ENCODE data around the gene GAS7. TPM values are rescaled to one million over a fixed set of nuclear protein-coding genes. Genes with fewer than 3 reads are reported as not detected.

GAS7 gene
- total and polyA plus RNA-seq, 2 experiments from 2014 or later = 1.9 to 10.7 TPM

DNA sequence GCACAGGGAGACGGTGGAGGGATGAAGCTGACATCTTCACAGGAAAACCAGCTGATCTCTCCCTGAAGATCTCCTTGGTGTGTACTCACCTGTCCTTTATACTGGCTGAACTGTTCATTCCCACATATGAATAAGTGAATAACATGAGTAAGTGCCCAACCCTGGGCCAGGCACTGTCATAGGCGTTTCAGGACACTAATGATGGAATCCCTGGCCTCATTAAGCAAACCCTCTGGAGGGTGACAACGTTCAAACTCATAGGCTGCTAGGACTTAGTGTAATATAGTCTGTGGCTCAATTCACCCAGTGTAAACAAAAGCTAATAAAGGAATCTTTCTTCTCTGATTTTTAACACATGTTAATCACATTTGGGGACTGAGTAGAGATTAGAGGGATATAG, 24.5 kb downstream of the GAS7 start (continued):
- TF ChIP-seq, protein P1, sequence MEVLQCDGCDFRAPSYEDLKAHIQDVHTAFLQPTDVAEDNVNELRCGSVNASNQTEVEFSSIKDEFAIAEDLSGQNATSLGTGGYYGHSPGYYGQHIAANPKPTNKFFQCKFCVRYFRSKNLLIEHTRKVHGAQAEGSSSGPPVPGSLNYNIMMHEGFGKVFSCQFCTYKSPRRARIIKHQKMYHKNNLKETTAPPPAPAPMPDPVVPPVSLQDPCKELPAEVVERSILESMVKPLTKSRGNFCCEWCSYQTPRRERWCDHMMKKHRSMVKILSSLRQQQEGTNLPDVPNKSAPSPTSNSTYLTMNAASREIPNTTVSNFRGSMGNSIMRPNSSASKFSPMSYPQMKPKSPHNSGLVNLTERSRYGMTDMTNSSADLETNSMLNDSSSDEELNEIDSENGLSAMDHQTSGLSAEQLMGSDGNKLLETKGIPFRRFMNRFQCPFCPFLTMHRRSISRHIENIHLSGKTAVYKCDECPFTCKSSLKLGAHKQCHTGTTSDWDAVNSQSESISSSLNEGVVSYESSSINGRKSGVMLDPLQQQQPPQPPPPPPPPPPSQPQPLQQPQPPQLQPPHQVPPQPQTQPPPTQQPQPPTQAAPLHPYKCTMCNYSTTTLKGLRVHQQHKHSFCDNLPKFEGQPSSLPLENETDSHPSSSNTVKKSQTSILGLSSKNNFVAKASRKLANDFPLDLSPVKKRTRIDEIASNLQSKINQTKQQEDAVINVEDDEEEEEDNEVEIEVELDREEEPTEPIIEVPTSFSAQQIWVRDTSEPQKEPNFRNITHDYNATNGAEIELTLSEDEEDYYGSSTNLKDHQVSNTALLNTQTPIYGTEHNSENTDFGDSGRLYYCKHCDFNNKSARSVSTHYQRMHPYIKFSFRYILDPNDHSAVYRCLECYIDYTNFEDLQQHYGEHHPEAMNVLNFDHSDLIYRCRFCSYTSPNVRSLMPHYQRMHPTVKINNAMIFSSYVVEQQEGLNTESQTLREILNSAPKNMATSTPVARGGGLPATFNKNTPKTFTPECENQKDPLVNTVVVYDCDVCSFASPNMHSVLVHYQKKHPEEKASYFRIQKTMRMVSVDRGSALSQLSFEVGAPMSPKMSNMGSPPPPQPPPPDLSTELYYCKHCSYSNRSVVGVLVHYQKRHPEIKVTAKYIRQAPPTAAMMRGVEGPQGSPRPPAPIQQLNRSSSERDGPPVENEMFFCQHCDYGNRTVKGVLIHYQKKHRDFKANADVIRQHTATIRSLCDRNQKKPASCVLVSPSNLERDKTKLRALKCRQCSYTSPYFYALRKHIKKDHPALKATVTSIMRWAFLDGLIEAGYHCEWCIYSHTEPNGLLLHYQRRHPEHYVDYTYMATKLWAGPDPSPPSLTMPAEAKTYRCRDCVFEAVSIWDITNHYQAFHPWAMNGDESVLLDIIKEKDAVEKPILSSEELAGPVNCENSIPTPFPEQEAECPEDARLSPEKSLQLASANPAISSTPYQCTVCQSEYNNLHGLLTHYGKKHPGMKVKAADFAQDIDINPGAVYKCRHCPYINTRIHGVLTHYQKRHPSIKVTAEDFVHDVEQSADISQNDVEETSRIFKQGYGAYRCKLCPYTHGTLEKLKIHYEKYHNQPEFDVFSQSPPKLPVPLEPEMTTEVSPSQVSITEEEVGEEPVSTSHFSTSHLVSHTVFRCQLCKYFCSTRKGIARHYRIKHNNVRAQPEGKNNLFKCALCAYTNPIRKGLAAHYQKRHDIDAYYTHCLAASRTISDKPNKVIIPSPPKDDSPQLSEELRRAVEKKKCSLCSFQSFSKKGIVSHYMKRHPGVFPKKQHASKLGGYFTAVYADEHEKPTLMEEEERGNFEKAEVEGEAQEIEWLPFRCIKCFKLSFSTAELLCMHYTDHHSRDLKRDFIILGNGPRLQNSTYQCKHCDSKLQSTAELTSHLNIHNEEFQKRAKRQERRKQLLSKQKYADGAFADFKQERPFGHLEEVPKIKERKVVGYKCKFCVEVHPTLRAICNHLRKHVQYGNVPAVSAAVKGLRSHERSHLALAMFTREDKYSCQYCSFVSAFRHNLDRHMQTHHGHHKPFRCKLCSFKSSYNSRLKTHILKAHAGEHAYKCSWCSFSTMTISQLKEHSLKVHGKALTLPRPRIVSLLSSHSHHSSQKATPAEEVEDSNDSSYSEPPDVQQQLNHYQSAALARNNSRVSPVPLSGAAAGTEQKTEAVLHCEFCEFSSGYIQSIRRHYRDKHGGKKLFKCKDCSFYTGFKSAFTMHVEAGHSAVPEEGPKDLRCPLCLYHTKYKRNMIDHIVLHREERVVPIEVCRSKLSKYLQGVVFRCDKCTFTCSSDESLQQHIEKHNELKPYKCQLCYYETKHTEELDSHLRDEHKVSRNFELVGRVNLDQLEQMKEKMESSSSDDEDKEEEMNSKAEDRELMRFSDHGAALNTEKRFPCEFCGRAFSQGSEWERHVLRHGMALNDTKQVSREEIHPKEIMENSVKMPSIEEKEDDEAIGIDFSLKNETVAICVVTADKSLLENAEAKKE (CRISPR knock-in tag; IDR thresholded peaks at IDR 0.05) = no peak
- no peak for TF ChIP-seq JUNB (IDR thresholded peaks at IDR 0.05; ENCODE audit: unreplicated experiment)
- no peak for TF ChIP-seq POLR2AphosphoS5 (IDR thresholded peaks at IDR 0.05; ENCODE audit: low read depth)

DNA sequence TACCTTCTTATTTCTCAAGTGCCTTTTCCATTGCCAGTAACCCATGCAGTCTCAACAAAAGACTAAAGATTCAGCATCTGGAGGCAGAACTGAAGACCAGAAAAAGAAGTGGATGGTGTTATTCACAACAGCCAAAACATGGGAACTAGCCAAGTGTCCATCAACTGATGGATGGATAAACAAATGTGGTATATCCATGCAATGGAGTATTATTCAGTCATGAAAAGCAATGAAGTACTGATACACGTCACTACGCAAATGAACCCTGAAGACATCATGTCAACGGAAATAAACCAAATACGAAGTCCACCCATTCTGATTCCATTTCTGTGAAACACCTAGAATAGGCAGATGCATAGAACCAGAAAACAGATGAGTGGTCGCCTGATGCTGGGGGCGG, 25.6 kb downstream of the GAS7 start:
- DNase-seq (ENCODE audit: low spot score) = no peak
- Mint-ChIP-seq H3K27ac (no peak overlapping the region), H3K36me3 (ENCODE audit: low read depth) (0 out of 3 replicates have a peak, but pooled peaks cover 3% of the 10 kb centered on the region), H3K4me3 (no peak overlapping the region), H3K9me3 (peaks cover 8% of the 10 kb centered on the region; the same call in 2 of the 3 replicates), H3K4me1 (peaks cover 27% of the 10 kb centered on the region), H3K27me3 (ENCODE audit: insufficient read depth, low read depth, poor library complexity) (peaks cover 10% of the 10 kb centered on the region)
- no peaks in the 10 kb centered on the region; the same call in 1 of the 2 replicates for H3K36me3 ChIP-seq (ENCODE audit: insufficient read depth)
- H3K27me3 ChIP-seq (ENCODE audit: insufficient read depth) = no peaks in the 10 kb centered on the region
- H3K4me2 ChIP-seq = no peak overlapping the region
- H4K20me1 ChIP-seq (replicated peaks; ENCODE audit: insufficient read depth) = no peaks in the 10 kb centered on the region
- H3K9me2 ChIP-seq (ENCODE audit: insufficient read depth) = no peaks in the 10 kb centered on the region
- H2AFZ ChIP-seq = no peak overlapping the region
- H3K27ac ChIP-seq (ENCODE audit: low read depth) = no peak overlapping the region
- peaks cover 25% of the 10 kb centered on the region for H3K4me1 ChIP-seq (ENCODE audit: insufficient read depth)
- H3K4me3 ChIP-seq = no peak overlapping the region
- no peak for ATAC-seq
- H3F3A ChIP-seq (replicated peaks; ENCODE audit: low read depth) = no peaks in the 10 kb centered on the region
- no peaks in the 10 kb centered on the region for H3K79me2 ChIP-seq (replicated peaks; ENCODE audit: insufficient read depth)
- TF ChIP-seq STAT1 (IDR thresholded peaks at IDR 0.05; ENCODE audit: unreplicated experiment) (no peak), NANOG (IDR thresholded peaks at IDR 0.05; ENCODE audit: borderline replicate concordance) (no peak), JUNB (IDR thresholded peaks at IDR 0.05; ENCODE audit: unreplicated experiment) (no peak)
- TF ChIP-seq, protein P2, sequence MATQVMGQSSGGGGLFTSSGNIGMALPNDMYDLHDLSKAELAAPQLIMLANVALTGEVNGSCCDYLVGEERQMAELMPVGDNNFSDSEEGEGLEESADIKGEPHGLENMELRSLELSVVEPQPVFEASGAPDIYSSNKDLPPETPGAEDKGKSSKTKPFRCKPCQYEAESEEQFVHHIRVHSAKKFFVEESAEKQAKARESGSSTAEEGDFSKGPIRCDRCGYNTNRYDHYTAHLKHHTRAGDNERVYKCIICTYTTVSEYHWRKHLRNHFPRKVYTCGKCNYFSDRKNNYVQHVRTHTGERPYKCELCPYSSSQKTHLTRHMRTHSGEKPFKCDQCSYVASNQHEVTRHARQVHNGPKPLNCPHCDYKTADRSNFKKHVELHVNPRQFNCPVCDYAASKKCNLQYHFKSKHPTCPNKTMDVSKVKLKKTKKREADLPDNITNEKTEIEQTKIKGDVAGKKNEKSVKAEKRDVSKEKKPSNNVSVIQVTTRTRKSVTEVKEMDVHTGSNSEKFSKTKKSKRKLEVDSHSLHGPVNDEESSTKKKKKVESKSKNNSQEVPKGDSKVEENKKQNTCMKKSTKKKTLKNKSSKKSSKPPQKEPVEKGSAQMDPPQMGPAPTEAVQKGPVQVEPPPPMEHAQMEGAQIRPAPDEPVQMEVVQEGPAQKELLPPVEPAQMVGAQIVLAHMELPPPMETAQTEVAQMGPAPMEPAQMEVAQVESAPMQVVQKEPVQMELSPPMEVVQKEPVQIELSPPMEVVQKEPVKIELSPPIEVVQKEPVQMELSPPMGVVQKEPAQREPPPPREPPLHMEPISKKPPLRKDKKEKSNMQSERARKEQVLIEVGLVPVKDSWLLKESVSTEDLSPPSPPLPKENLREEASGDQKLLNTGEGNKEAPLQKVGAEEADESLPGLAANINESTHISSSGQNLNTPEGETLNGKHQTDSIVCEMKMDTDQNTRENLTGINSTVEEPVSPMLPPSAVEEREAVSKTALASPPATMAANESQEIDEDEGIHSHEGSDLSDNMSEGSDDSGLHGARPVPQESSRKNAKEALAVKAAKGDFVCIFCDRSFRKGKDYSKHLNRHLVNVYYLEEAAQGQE (IDR thresholded peaks at IDR 0.05; ENCODE audit: unreplicated experiment) = no peak
- TF ChIP-seq, protein P1 (CRISPR knock-in tag; IDR thresholded peaks at IDR 0.05) = no peak
